A204.1 (cell line): ENCODE data around the gene CBY3.
"Not testable (repeated sequence)": the region's sequence is repeated elsewhere in the genome, so short reads cannot be mapped to it uniquely, and the experiment has no call there.

Experiments used
- FAIRE-seq: peaks from 2 replicates; lab custom pipeline; 2012; peaks lifted over from hg19 to GRCh38; lab: Jason Lieb, UNC

CBY3 gene

DNA sequence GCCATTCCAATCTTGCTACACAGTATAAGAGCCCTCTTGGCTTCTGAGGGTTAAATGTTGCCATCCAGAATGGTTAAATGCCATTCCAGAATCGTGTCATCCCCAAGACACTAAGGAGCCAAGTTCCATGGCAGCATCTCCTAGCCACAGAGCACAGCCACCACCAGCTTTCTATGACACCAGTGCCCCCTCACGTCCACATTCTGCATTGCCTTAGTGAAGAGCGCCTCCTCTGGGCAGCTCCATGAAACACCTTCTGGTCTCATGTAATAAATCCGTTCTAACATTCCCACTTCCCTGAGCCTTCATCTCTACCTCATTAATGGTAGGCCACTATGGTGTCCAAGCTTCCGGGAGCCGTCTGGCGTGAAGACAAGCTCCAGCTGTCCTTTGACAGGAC, 12.4 kb downstream of the CBY3 start:
- FAIRE-seq: no peak

DNA sequence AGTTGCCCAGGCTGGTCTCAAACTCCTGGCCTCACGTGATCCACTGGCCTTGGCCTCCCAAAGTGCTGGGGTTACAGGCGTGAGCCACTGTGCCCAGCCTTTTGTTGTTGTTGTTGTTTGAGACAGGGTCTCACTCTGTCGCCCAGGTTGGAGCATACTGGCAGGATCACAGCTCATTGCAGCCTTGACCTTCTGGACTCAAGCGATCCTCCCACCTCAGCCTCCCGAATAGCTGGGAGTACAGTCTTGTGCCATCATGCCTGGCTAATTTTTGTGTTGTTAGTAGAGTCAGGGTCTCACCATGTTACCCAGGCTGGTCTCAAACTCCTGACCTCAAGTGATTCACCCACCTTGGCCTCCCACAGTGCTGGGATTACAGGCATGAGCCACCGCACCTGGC, 19.2 kb downstream of the CBY3 start:
- FAIRE-seq: not testable (repeated sequence)

DNA sequence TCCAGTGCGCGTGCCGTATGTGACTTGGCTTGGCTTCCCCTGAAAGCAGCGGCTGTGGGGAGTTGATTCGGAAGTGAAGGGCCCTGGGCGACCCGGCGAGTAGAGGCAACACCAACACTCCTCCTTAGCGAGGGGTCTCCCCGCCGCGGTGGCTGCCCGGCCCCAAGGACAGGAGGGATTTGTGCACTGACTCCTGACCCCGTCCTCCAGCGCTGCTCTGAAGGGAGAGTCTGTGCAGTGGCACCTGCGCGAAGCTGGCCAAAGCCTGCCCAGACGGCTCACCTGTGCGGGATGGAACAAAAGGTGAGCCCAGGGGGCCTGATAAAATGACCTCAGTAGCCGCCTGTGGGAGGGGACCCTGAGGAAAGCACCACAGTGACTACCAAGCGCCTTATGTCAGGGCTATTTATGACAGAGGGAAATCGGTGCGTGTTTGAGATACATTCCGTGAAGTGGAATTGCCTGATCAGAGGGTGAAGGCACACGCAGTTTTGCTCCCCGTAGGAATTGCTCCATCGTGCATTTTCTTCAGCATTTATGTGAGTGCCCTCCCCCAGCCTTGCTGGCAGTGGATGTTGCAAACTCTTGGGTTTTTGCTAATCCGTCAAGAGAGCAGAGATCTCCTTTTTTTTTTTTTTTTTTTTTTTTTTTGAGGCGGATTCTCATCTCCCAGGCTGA, 22.5 kb downstream of the CBY3 start:
- not testable (repeated sequence) for FAIRE-seq

DNA sequence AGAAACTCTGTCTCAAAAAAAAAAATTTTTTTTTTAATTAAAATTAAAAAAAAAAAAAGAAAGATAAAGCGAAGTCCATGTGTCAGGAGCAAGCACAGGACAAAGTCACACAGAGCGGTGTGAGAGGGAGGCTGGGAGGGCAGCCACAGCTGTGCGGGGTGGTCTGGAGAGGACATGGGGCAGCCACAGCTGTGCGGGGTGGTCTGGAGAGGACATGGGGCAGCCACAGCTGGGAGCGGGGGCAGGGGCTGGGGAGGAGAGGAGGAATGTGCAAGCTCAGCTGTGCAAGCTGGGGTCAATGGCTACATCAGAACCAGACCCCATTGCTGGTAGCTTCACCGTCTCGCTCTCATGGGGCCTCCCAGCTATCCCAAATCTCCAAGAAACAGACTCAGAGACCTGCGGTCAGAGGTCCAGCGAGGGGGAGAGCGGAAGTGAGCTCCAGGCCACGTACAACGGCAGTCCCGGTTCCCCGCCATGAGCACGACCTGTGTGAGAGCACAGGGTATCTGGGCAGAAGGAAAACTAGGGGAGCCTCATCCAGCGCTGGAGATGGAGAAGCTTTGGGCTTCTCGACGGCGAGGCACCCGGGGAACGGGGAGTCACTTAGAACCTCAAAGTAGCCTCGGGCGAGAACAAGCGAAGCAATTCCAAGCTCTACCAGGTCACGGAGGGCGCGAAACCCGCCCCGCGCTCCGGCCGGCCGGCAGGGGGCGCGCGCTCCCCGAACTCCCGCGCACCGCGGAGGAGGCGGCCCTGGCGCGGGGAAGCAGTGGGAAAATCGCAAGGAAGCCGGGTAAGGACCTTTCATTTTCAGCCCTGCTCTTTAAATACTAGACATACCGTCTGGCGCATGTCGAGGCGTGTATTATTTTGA, 23.3 kb downstream of the CBY3 start:
- FAIRE-seq: not testable (repeated sequence)

DNA sequence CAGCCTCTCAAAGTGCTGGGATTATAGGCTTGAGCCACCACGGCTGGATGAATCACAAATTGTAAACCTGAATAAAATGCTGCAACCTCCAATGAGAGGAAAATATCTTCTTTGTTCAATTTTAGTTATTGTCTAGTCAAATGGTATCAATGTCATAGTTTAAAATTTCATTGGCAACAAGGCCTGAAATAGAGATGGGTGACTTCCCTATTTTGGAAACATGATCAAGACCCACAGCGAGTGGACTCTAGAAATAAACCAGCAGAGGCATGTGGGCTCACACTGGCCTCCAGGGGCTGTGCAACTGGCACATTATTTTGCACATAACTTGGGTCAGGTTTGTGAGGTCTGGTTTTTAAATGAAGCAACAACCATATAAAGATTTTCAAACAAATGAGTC, 27.7 kb downstream of the CBY3 start:
- not testable (repeated sequence) for FAIRE-seq

DNA sequence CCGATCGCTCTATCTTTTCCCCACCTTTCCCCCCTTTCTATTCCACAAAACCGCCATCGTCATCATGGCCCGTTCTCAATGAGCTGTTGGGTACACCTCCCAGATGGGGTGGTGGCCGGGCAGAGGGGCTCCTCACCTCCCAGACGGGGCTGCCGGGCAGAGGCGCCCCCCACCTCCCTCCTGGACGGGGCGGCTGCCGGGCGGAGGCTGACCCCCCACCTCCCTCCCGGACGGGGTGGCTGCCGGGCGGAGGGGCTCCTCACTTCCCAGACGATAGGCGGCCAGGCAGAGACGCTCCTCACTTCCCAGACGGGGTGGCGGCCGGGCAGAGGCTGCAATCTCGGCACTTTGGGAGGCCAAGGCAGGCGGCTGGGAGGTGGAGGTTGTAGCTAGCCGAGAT, 30.6 kb downstream of the CBY3 start:
- not testable (repeated sequence) for FAIRE-seq

DNA sequence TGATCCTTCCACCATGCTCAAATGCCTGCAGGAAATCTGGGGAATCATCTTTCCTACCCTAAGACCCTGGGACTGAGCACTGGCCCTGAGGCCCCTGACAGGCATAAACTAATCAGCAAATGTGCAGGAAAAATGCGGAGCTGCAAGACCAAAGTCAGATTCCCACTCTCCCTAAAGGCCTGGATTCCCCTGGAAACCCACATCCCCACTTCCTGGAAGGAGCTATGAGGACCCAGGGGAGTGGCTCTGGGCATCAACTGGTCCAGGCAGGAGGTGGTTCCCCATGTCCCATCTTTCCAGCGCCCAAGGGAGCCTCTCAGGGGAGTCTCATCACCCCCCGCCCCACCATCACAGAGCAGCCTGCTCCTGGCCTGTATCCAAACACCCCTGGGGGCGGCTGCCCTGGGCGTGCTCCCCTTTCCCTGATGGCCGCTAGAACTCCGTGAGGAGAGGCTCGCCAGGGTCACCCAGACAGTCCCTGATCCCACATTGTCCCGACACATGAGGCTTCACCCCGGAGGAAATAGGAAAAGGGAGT, 31.6 kb downstream of the CBY3 start:
- FAIRE-seq: not testable (repeated sequence)

DNA sequence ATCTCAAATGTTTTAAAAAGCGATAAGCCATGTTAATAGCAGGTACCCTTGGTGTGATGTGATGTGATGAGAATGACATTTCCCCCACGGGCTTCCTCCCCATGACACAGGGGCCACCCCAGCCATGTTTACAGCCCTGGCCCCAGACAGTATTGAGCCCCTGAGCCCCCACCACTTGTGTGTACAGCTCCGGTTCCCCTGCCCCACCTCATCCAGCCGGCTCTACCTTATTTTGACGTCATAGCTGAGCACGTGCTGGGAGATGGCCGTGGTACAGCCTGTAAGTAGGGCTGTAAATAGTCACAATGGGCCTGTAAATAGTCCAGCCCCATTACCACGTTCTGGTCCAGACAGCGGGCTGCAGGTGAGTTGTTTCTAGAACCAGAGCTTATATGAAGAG, 32.4 kb downstream of the CBY3 start:
- FAIRE-seq: no peak

DNA sequence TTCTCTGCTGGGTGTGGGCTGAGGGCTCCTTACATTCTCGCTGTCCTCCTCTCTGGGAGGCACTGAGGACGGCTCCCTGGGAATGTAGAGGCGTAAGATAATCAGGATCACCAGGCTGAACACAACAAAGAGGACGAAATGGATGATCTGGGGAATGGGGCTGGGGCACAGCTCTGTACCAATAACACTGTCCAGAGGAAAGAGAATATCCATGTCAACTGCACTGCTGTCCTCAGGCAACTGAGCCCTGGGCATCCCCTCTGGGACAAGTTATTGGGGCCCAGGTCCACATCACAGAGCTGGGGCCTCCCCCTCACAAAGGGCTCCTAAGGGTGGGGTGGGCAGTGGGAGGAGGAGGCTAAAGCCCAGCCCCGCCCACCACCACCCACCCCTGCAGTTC, 36.1 kb downstream of the CBY3 start:
- not testable (repeated sequence) for FAIRE-seq

DNA sequence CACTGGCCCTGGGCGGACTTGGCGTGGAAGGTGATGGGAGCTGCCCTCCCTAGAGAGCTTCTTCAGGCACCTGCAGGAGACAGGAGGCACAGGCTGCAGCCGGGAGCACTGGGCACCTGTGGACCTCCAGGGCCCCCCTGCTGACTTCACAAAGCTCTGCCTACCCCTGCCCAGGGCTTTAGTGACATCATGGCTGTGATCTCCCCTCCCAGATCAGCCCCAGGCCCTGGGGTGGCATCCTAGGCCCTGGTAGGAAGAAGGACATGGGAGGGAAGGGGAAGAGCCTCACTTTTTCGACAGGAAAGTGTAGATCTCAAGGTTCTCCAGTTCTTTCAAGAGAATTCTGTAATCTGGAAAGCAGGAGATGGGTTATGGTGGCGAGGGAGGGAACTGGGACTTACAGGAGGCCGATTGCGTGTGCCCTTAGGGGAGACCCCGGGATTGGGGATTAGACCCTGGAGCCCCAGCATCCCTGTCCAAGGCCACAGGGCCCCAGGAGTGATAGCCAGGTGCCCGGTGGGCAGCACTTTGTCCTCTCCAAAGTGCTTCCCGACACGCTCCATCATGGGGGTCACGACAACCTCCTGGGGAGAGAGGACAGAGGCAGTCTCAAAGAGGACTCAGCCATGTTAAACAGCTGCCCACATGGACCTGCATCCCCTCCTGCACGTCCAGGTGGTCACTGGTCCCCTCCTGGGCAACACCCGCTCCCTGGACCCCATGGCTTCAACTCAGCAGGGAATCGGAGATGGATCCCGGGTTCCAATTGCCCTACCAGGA, 37.5 kb downstream of the CBY3 start:
- FAIRE-seq: not testable (repeated sequence)

DNA sequence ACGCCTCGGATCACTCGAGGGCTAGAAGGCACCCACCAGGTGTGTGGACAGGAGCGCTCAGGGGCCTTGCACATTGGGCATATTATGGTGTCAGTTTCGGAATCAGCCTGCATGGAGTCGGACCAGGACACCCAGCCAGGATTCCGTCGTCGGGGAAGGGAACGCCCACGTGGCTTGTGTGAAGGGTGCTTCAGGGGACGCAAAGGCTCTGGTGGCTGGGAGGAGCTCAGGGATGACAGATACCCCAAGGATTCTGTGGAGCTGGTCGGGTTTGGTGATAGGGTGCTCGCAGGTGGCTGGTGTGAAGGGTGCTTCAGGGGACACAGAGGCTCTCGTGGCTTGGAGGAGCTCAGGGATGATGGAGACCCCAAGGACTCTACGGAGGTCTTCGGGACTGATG, 38.2 kb downstream of the CBY3 start:
- not testable (repeated sequence) for FAIRE-seq

DNA sequence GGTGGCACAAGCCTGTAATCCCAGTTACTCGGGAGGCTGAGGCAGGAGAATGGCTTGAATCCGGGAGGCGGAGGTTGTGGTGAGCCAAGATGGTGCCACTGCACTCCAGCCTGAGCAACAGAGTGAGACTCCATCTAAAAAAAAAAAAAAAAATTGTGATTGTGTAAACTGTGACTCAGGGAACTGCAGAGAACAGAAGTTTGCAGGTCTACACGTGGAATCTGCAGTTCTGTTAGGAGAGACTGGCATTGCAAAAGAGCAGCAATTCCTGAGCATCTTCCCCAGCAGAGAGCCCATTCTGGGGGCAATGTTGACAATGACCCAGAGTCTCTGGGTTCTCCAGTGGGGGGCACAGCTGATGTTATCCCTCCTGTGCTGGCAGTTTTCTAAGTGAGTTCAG, 39.1 kb downstream of the CBY3 start:
- not testable (repeated sequence) for FAIRE-seq

DNA sequence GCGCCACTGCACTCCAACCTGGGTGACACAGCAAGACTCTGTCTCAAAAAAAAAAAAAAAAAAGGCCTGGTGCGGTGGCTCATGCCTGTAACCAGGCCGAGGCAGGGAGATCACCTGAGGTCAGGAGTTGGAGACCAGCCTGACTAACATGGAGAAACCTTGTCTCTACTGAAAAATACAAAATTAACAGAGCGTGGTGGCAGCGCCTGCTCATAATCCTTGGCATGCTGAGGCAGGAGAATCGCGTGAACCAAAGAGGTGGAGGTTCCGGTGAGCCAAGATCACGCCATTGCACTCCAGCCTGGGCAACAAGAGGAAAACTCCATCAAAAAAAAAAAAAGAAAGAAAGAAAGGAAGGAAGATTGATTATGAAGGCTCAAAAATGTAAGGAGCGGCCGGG, 41.5 kb downstream of the CBY3 start:
- not testable (repeated sequence) for FAIRE-seq

DNA sequence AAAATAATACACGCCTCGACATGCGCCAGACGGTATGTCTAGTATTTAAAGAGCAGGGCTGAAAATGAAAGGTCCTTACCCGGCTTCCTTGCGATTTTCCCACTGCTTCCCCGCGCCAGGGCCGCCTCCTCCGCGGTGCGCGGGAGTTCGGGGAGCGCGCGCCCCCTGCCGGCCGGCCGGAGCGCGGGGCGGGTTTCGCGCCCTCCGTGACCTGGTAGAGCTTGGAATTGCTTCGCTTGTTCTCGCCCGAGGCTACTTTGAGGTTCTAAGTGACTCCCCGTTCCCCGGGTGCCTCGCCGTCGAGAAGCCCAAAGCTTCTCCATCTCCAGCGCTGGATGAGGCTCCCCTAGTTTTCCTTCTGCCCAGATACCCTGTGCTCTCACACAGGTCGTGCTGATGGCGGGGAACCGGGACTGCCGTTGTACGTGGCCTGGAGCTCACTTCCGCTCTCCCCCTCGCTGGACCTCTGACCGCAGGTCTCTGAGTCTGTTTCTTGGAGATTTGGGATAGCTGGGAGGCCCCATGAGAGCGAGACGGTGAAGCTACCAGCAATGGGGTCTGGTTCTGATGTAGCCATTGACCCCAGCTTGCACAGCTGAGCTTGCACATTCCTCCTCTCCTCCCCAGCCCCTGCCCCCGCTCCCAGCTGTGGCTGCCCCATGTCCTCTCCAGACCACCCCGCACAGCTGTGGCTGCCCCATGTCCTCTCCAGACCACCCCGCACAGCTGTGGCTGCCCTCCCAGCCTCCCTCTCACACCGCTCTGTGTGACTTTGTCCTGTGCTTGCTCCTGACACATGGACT, 46.3 kb downstream of the CBY3 start:
- FAIRE-seq: not testable (repeated sequence)

DNA sequence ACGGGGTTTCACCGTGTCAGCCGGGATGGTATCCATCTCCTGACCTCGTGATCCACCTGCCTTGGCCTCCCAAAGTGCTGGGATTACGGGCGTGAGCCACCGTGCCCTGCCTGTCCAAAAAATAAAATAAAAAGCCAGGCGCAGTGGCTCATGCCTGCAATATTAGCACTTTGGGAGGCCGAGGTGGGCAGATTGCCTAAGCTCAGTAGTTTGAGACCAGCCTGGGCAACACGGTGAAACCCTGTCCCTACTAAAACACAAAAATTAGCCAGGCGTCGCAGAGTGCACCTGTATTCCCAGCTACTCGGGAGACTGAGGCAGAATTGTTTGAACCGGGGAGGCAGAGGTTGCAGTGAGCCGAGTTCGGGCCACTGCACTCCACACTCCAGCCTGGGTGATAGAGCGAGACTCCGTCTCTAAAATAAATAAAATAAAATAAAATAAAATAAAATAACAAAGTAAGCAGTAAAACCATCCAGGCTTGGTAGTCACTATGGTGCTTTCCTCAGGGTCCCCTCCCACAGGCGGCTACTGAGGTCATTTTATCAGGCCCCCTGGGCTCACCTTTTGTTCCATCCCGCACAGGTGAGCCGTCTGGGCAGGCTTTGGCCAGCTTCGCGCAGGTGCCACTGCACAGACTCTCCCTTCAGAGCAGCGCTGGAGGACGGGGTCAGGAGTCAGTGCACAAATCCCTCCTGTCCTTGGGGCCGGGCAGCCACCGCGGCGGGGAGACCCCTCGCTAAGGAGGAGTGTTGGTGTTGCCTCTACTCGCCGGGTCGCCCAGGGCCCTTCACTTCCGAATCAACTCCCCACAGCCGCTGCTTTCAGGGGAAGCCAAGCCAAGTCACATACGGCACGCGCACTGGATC, 47.1 kb downstream of the CBY3 start:
- FAIRE-seq: not testable (repeated sequence)
